ENCODE data around the gene CNKSR2. TPM values are rescaled to one million over a fixed set of nuclear protein-coding genes. Genes with fewer than 3 reads are reported as not detected.
"Not testable (repeated sequence)": the region's sequence is repeated elsewhere in the genome, so short reads cannot be mapped to it uniquely, and the experiment has no call there.

CNKSR2 gene
- total RNA-seq, 1 experiment from 2014 or later = not detected

DNA sequence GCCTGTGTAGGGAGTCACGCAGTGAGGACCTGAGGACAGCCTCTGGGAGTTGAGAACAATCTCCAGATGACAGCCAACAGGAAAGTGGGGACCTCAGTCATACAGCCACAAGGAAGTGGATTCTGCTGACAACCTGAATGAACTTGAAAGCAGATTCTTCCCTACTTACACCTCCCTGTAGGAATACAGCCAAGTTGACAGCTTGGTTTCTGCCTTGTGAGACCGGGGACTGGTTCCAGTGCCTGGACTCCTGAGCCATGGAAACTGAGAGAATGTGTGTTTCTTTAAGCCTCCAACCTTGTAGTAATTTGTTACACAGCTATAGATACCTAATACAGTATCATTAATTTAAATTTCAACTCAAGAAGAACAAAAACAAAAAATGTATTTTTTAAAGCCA, 107.5 kb downstream of the CNKSR2 start:
- intact Hi-C loops (cut with micrococcal nuclease) = no loop called here
- no peak for DNase-seq (ENCODE audit: low read depth, low spot score)
- BruUV-seq (replicated peaks) = no TSS peak

DNA sequence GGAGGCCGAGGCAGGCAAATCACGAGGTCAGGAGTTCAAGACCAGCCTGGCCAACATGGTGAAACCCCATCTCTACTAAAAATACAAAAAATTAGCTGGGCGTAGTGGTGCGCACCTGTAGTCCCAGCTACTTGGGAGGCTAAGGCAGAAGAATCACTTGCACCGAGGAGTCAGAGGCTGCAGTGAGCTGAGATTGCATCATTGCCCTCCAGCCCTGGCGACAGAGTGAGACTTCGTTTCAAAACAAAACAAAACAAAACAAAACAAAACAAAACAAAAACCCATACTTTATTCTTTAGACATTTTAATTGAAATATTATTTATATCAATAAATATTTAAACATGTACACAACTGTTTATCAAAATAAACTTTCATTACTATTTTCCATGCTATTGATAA, 109.8 kb downstream of the CNKSR2 start:
- BruUV-seq (replicated peaks); H3K79me2 ChIP-seq (ENCODE audit: insufficient read depth, low read length); POLR2A ChIA-PET; H3K4me3 ChIP-seq (replicated peaks in 1 of 2; ENCODE audit: low read depth in 1 of 2, low read length in 2 of 2); H3K4me1 ChIP-seq (ENCODE audit: control insufficient read depth in 1 of 2, insufficient read depth in 2 of 2, low read length in 2 of 2); H3K9me3 ChIP-seq (ENCODE audit: control insufficient read depth in 1 of 2, insufficient read depth in 1 of 2, low read depth in 1 of 2, low read length in 2 of 2); H3K36me3 ChIP-seq (ENCODE audit: control insufficient read depth in 1 of 2, insufficient read depth in 2 of 2, low read length in 2 of 2); H2AFZ ChIP-seq (ENCODE audit: low read depth, low read length, poor library complexity, severe bottlenecking); H4K20me1 ChIP-seq (ENCODE audit: insufficient read depth); ATAC-seq; H3K9ac ChIP-seq (ENCODE audit: low read length); RAD21 ChIA-PET (ENCODE audit: low non-redundant PET in 1 of 2, low total read pairs in 2 of 2, uncharacterized antibody in 2 of 2, unreplicated experiment in 2 of 2); CTCF ChIA-PET; H3K27ac ChIP-seq (ENCODE audit: low read depth, low read length); H3K4me2 ChIP-seq (ENCODE audit: low read length); intact Hi-C loops (cut with micrococcal nuclease); H3K9me2 ChIP-seq (ENCODE audit: insufficient read depth); DNase-seq (ENCODE audit: low read depth, low spot score); H3K27me3 ChIP-seq (ENCODE audit: insufficient read depth, low read length): not testable (repeated sequence)

More for the DNA sequence above, 107.5 kb downstream of the CNKSR2 start:
- no peaks in the 10 kb centered on the region for H3K27me3 ChIP-seq (ENCODE audit: insufficient read depth, low read length)
- H3K9ac ChIP-seq (ENCODE audit: low read length) = no peak overlapping the region
- no peaks in the 10 kb centered on the region for H3K79me2 ChIP-seq (ENCODE audit: insufficient read depth, low read length)
- H2AFZ ChIP-seq (ENCODE audit: low read depth, low read length, poor library complexity, severe bottlenecking) = no peak overlapping the region
- H4K20me1 ChIP-seq (ENCODE audit: insufficient read depth) = no peaks in the 10 kb centered on the region
- H3K4me1 ChIP-seq (ENCODE audit: control insufficient read depth in 1 of 2, insufficient read depth in 2 of 2, low read length in 2 of 2) = no peaks in the 10 kb centered on the region
- TF ChIP-seq, protein P1, sequence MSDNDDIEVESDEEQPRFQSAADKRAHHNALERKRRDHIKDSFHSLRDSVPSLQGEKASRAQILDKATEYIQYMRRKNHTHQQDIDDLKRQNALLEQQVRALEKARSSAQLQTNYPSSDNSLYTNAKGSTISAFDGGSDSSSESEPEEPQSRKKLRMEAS (IDR thresholded peaks at IDR 0.05) = no peak
- no peak for TF ChIP-seq POLR2AphosphoS5 (IDR thresholded peaks at IDR 0.05; ENCODE audit: low read depth, low read length)
- CTCF ChIA-PET = no interaction called here
- no peaks in the 10 kb centered on the region for H3K9me3 ChIP-seq (ENCODE audit: control insufficient read depth in 1 of 2, insufficient read depth in 1 of 2, low read depth in 1 of 2, low read length in 2 of 2)
- H3K4me2 ChIP-seq (ENCODE audit: low read length) = no peak overlapping the region
- POLR2A ChIA-PET = no interaction called here
- H3K9me2 ChIP-seq (ENCODE audit: insufficient read depth) = no peaks in the 10 kb centered on the region
- no peak for ATAC-seq
- no peak overlapping the region for H3K27ac ChIP-seq (ENCODE audit: low read depth, low read length)
- H3K36me3 ChIP-seq (ENCODE audit: control insufficient read depth in 1 of 2, insufficient read depth in 2 of 2, low read length in 2 of 2) = no peaks in the 10 kb centered on the region
- RAD21 ChIA-PET (ENCODE audit: low non-redundant PET in 1 of 2, low total read pairs in 2 of 2, uncharacterized antibody in 2 of 2, unreplicated experiment in 2 of 2) = no interaction called here
- H3K4me3 ChIP-seq (replicated peaks in 1 of 2; ENCODE audit: low read depth in 1 of 2, low read length in 2 of 2) = no peak overlapping the region

DNA sequence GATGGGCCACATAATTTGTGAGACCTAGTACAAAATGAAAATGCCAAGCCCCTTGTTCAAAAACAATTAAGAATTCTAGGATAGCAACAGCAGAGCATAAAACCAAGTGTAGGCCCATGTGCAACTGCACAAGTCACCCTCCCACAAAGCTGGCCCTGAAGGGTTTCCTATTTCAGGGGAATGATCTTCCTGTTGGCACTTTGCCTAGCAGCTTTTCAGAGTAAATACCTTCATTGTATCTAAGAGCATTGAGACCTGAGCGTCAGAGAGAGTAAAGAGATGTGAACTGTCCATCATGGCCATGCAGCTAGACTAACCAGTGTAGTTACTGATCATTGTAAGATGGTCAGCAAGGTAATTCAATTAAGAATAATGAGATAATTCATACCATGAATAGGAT, 113.6 kb downstream of the CNKSR2 start:
- Histone ChIP-seq H3K4me3 (replicated peaks in 1 of 2; ENCODE audit: low read depth in 1 of 2, low read length in 2 of 2) (no peak overlapping the region), H3K9me2 (ENCODE audit: insufficient read depth) (no peaks in the 10 kb centered on the region), H3K9me3 (ENCODE audit: control insufficient read depth in 1 of 2, insufficient read depth in 1 of 2, low read depth in 1 of 2, low read length in 2 of 2) (no peaks in the 10 kb centered on the region), H3K27me3 (ENCODE audit: insufficient read depth, low read length) (no peaks in the 10 kb centered on the region), H3K4me1 (ENCODE audit: control insufficient read depth in 1 of 2, insufficient read depth in 2 of 2, low read length in 2 of 2) (no peaks in the 10 kb centered on the region), H3K36me3 (ENCODE audit: control insufficient read depth in 1 of 2, insufficient read depth in 2 of 2, low read length in 2 of 2) (no peaks in the 10 kb centered on the region), H3K79me2 (ENCODE audit: insufficient read depth, low read length) (no peaks in the 10 kb centered on the region), H3K9ac (ENCODE audit: low read length) (no peak overlapping the region), H3K4me2 (ENCODE audit: low read length) (no peak overlapping the region), H4K20me1 (ENCODE audit: insufficient read depth) (no peaks in the 10 kb centered on the region), H3K27ac (ENCODE audit: low read depth, low read length) (no peak overlapping the region), H2AFZ (ENCODE audit: low read depth, low read length, poor library complexity, severe bottlenecking) (no peak overlapping the region)
- CTCF ChIA-PET = no interaction called here
- no TSS peak for BruUV-seq (replicated peaks)
- ATAC-seq = no peak
- intact Hi-C loops (cut with micrococcal nuclease) = no loop called here
- POLR2A ChIA-PET = no interaction called here
- RAD21 ChIA-PET (ENCODE audit: low non-redundant PET in 1 of 2, low total read pairs in 2 of 2, uncharacterized antibody in 2 of 2, unreplicated experiment in 2 of 2) = no interaction called here
- no peak for DNase-seq (ENCODE audit: low read depth, low spot score)
- TF ChIP-seq, protein P2, sequence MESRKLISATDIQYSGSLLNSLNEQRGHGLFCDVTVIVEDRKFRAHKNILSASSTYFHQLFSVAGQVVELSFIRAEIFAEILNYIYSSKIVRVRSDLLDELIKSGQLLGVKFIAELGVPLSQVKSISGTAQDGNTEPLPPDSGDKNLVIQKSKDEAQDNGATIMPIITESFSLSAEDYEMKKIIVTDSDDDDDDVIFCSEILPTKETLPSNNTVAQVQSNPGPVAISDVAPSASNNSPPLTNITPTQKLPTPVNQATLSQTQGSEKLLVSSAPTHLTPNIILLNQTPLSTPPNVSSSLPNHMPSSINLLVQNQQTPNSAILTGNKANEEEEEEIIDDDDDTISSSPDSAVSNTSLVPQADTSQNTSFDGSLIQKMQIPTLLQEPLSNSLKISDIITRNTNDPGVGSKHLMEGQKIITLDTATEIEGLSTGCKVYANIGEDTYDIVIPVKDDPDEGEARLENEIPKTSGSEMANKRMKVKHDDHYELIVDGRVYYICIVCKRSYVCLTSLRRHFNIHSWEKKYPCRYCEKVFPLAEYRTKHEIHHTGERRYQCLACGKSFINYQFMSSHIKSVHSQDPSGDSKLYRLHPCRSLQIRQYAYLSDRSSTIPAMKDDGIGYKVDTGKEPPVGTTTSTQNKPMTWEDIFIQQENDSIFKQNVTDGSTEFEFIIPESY (IDR thresholded peaks at IDR 0.05; ENCODE audit: extremely low read depth, insufficient replicate concordance, low read length) = no peak
- TF ChIP-seq ELF1 (IDR thresholded peaks at IDR 0.05; ENCODE audit: borderline replicate concordance, low read depth) (no peak), SP1 (IDR thresholded peaks at IDR 0.05; ENCODE audit: low read depth) (no peak), CBX3 (IDR thresholded peaks at IDR 0.05; ENCODE audit: low read depth) (no peak), EZH2phosphoT487 (IDR thresholded peaks at IDR 0.05; ENCODE audit: borderline replicate concordance) (no peak), POLR2A (IDR thresholded peaks at IDR 0.05; ENCODE audit: borderline replicate concordance, extremely low read depth, insufficient read depth, insufficient read length) (no peak), SRF (IDR thresholded peaks at IDR 0.05; ENCODE audit: low read depth) (no peak), YY1 (IDR thresholded peaks at IDR 0.05; ENCODE audit: extremely low read depth, insufficient replicate concordance, low read depth, low read length) (no peak), JUND (IDR thresholded peaks at IDR 0.05) (no peak), POLR2AphosphoS5 (IDR thresholded peaks at IDR 0.05; ENCODE audit: low read depth, low read length) (no peak), EGR1 (IDR thresholded peaks at IDR 0.05; ENCODE audit: low read depth) (no peak)
- TF ChIP-seq, protein P3, sequence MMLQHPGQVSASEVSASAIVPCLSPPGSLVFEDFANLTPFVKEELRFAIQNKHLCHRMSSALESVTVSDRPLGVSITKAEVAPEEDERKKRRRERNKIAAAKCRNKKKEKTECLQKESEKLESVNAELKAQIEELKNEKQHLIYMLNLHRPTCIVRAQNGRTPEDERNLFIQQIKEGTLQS (IDR thresholded peaks at IDR 0.05) = no peak

All from HCT116 (cell line).